ENCODE results near the gene CERS5. TPM values are rescaled to one million over a fixed set of nuclear protein-coding genes. Genes with fewer than 3 reads are reported as not detected.
"Not testable (repeated sequence)": the region's sequence is repeated elsewhere in the genome, so short reads cannot be mapped to it uniquely, and the experiment has no call there.

CERS5 gene
- total RNA-seq, 1 experiment from 2014 or later: 62.6 TPM

GRCh38 chr12:50151047-50151687, 16.0 kb downstream of the CERS5 start:
- no TSS peak for BruUV-seq (replicated peaks)
- CTCF ChIA-PET: no interaction called here
- no peaks in the 10 kb centered on the region for H3K27me3 ChIP-seq (replicated peaks; ENCODE audit: control insufficient read depth, insufficient read depth, low read length)

GRCh38 chr12:50149311-50149710, 17.9 kb downstream of the CERS5 start:
- intact Hi-C loops (cut with micrococcal nuclease; ENCODE audit: unreplicated experiment): no loop called here
- Histone ChIP-seq H3K36me3 (ENCODE audit: control insufficient read depth, insufficient read depth, low read length) (no peaks in the 10 kb centered on the region), H3K4me1 (peaks cover 13% of the 10 kb centered on the region), H3K27me3 (replicated peaks; ENCODE audit: control insufficient read depth, insufficient read depth, low read length) (no peaks in the 10 kb centered on the region), H3K4me3 (ENCODE audit: low read depth, low read length) (no peak overlapping the region), H3K9me3 (no peaks in the 10 kb centered on the region)
- Mint-ChIP-seq H3K36me3 (ENCODE audit: insufficient read depth, unreplicated experiment) (no peaks in the 10 kb centered on the region), H3K27me3 (ENCODE audit: insufficient read depth, unreplicated experiment) (no peaks in the 10 kb centered on the region), H3K27ac (ENCODE audit: unreplicated experiment) (no peak overlapping the region), H3K4me1 (ENCODE audit: low read depth, unreplicated experiment) (peaks cover 8% of the 10 kb centered on the region), H3K9me3 (ENCODE audit: unreplicated experiment) (no peaks in the 10 kb centered on the region), H3K4me3 (ENCODE audit: unreplicated experiment) (no peak overlapping the region)
- DNase-seq: no peak
- ChIA-PET POLR2A (no interaction called here), CTCF (no interaction called here)
- TF ChIP-seq CTCF (IDR thresholded peaks at IDR 0.05; ENCODE audit: insufficient read depth in 1 of 2, low read depth in 1 of 2, low read length in 1 of 2, severe bottlenecking in 1 of 2, unreplicated experiment in 1 of 2): no peak
- no TSS peak for BruUV-seq (replicated peaks)

More at GRCh38 chr12:50151047-50151687, 16.0 kb downstream of the CERS5 start:
- H3K4me3 Mint-ChIP-seq (ENCODE audit: unreplicated experiment): no peak overlapping the region
- no peaks in the 10 kb centered on the region for H3K9me3 Mint-ChIP-seq (ENCODE audit: unreplicated experiment)
- Histone ChIP-seq H3K4me3 (ENCODE audit: low read depth, low read length) (no peak overlapping the region), H3K4me1 (peaks cover 2% of the 10 kb centered on the region), H3K36me3 (ENCODE audit: control insufficient read depth, insufficient read depth, low read length) (no peaks in the 10 kb centered on the region), H3K9me3 (no peaks in the 10 kb centered on the region)
- H3K36me3 Mint-ChIP-seq (ENCODE audit: insufficient read depth, unreplicated experiment): no peaks in the 10 kb centered on the region
- DNase-seq: no peak
- no peak overlapping the region for H3K27ac Mint-ChIP-seq (ENCODE audit: unreplicated experiment)
- peaks cover under 1% of the 10 kb centered on the region for H3K4me1 Mint-ChIP-seq (ENCODE audit: low read depth, unreplicated experiment)
- POLR2A ChIA-PET: no interaction called here
- no peak for TF ChIP-seq CTCF (IDR thresholded peaks at IDR 0.05; ENCODE audit: insufficient read depth in 1 of 2, low read depth in 1 of 2, low read length in 1 of 2, severe bottlenecking in 1 of 2, unreplicated experiment in 1 of 2)
- intact Hi-C loops (cut with micrococcal nuclease; ENCODE audit: unreplicated experiment): no loop called here
- no peaks in the 10 kb centered on the region for H3K27me3 Mint-ChIP-seq (ENCODE audit: insufficient read depth, unreplicated experiment)

GRCh38 chr12:50148011-50148410, 19.2 kb downstream of the CERS5 start:
- H3K4me3 Mint-ChIP-seq (ENCODE audit: unreplicated experiment); H3K27me3 ChIP-seq (replicated peaks; ENCODE audit: control insufficient read depth, insufficient read depth, low read length); DNase-seq; H3K36me3 Mint-ChIP-seq (ENCODE audit: insufficient read depth, unreplicated experiment); H3K4me3 ChIP-seq (ENCODE audit: low read depth, low read length); BruUV-seq (replicated peaks); H3K27ac Mint-ChIP-seq (ENCODE audit: unreplicated experiment); H3K27me3 Mint-ChIP-seq (ENCODE audit: insufficient read depth, unreplicated experiment); H3K9me3 Mint-ChIP-seq (ENCODE audit: unreplicated experiment); H3K9me3 ChIP-seq; intact Hi-C loops (cut with micrococcal nuclease; ENCODE audit: unreplicated experiment); H3K36me3 ChIP-seq (ENCODE audit: control insufficient read depth, insufficient read depth, low read length): not testable (repeated sequence)
- H3K4me1 Mint-ChIP-seq (ENCODE audit: low read depth, unreplicated experiment): peaks cover 19% of the 10 kb centered on the region
- ChIA-PET CTCF (interaction anchor here (0.7 kb wide), 1 partner anchor 69 kb away, joined by 3 read pairs; no protein-coding TSS in a partner anchor), POLR2A (interaction anchor here (0.7 kb wide), 1 partner anchor 19 kb away, joined by 6 read pairs; the partner anchor contains the start of gene CERS5)
- H3K4me1 ChIP-seq: peaks cover 24% of the 10 kb centered on the region

Data from Caco-2 (cell line).